Uterus (tissue), 2 donors: ENCODE measurements around the gene PRPS1.

Source experiments
- CTCF ChIP-seq, 4 experiments: fragments of 200-600 bp in 2 of 4; fragments of 450-650 bp in 2 of 4; sonication (generic) in 2 of 4; IDR thresholded peaks; one replicate each; pipeline ENCODE4 v1.5.1; 2016 to 2019; ENCODE audit warnings: antibody characterized with exemption in 4 of 4, mild to moderate bottlenecking in 2 of 4, moderate library complexity in 1 of 4
- POLR2A ChIP-seq, 2 donors: fragments of 450-650 bp; IDR thresholded peaks; one replicate each; pipeline ENCODE4 v1.6.1; 2016; ENCODE audit warnings: antibody characterized with exemption in 2 of 2, mild to moderate bottlenecking in 1 of 2, moderate library complexity in 1 of 2

DNA sequence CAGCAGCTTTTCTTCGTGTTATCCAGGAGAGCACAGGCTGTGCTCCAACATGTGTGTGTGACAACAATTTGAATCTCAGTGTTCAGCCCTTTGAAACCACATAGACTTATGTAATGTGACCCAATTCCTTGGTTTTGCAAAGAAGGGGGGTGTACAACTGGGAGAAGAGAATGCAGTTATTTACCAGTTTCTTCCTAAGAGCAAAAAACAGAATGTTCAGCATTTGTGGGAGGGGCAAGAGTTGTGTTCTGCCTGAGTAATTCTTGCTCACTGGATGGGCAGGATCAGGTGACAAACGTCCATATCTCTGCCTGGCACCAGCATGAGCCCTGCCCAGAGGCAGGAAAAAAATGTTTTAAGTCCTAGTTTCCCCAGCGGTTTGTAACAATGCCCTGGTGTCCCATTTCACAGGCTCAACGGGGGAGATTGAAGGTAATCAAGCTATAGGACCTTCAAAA is 72.0 kb downstream of the PRPS1 start:
- TF ChIP-seq POLR2A (IDR thresholded peaks at IDR 0.05) (peak in 1 of 2 donors; percentile 37), CTCF (IDR thresholded peaks at IDR 0.05) (no peak)
